Inflammatory macrophage (primary cell): ENCODE measurements around the gene PPFIA4.

ENCODE experiments used
- DNase-seq, 2 donors: peaks; one replicate each; pipeline ENCODE4 v3.0.0-alpha.2; 2020 to 2022

Gene PPFIA4

DNA sequence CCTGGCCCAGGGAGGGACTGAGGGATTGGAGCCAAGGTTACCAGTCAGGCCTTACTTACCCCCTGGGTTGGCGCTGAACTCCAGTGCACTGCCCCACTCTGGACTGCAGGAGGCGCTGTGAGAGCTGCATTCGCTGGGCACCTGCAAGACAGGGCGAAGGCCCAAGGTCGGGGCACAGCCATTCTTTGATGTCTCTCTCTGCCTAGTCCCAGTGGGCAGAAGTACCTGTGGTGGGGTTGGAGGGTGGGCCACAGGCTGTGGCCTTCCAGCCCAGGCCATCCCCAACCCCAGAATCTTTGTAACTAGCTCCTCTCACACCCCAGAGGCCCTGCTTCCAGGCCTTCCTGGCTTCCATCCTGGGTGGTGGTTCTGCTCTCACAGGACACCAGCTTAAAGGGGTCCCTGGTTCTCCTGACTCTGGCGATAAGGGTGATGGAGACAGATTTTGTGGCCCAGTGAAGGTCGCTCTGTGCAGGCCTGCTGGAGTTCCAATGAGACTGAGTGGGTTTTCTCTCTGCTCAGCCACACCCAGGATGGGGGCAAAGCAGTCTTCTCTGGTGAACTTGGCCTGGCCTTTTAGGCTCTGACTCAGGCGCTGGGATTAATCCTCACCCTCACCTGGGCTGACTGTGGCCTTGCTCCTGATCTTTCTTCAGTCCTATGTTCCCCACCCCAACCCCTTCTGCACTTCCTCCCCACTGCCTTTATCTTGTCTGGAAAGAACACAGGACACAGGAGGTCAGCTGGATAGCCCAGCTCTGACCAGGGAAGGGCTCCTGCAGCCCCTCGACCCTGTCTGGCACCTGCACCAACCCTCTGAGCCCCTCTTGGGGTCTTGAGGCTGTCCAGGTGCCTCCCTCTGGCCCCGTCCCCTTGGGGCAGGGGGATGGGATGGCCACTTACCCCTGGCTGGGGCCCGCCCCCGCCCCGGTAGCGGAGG lies 58.6 kb downstream of the PPFIA4 start:
- peak; percentile 22 to 35 for DNase-seq

DNA sequence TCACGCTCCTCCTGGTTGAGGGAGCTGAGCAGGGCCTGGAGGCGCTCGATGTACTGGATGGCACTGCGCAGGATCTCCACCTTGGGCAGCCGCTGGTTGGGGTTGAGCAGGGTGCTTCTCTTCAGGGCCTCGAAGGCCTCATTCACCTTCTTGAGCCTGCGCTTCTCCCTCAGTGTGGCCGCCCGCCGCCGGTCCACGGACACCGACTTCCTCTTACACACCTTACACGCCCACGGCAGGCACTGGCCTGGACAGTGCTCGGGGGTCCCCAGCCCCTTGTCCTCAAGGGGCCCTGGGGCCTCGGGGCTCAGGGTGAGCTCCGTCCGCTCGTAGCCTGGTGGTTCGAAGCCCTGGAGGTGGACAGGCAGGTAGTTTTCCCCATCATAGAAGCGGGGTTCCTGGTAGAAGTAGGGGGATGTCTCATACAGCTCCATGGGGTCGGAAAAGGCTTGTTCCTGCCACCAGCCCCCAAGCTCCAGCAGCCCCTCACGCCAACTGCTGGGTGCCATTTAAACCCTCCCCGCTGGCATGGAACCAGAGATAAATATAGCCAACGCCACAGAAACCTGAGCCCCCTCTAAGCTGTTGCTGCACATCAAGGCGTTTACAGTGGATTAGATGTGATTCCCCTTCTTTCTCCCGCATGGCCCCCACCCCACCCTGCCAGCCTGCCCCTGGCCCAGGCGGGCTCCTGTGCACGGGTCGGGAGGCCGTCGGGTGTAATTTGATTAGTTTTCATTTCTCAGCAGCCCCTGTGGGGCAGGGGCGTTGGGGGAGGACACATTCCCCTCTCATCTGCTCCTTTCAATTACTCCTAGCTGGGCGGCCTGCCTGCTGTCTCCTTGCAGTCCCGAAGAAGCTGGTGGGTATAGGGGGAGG lies 59.5 kb downstream of the PPFIA4 start, which contains the start of gene MYOG:
Gene MYOG (minus strand): TSS at position 485 of the 879 bp plus-strand sequence. CDS start 51 bp downstream, at position 434.
- no peak for DNase-seq

DNA sequence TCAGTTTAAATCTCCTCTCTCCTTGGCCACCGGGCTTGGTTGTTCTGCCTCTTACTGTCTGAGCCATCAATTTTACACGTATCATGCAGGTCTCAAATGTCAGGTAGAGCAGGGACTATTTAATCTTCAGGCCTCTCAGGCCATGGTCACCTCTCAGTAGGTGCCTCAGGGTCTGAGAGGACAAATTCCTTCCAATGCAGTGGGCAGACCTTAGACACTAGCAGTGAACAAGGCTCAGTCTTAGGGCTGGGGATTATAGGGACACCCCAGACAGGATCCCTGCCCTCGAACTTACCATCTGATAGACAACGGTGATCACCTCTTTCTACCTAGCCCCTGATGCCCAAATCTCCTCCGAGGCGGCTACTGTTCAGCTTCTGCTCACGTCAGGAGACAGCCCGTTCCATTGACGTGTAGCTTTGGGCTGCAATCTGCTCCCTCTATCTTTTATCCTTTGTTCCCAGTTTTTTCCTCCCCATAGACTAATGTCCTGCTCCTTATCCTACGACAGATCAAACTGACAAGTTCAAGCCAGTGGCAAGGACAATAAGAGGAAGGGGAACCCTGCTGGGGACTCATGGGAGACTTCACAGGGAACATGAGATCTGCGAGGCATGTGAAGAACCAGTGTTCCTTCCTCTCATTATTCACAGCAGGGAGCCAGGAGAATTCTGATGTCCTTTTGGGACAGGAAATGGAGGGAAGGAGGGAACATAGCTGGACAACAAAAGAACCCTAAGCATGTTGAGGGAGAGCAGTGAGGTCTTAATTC lies 60.9 kb downstream of the PPFIA4 start:
- peak in 1 of 2 donors; percentile 12 for DNase-seq

DNA sequence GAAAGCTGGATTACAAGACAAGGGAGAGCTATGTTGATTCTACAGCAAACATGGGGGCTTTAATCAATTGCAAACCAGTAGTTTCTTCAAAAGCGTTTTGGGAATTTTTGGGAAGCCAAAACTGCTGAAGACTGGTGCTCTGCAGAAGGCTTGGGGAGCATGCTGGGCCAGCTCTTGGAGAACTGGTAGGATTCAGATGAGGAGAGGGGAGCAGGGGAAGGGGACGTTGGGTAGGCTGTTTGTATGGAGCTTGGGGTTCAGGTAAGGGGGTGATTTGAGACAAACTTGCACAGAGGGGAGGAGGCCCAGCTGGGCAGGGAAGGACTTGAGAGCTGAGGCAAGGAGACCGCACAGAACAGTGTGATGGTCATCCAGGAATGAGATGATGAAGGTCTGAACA lies 62.1 kb downstream of the PPFIA4 start:
- DNase-seq: no peak

DNA sequence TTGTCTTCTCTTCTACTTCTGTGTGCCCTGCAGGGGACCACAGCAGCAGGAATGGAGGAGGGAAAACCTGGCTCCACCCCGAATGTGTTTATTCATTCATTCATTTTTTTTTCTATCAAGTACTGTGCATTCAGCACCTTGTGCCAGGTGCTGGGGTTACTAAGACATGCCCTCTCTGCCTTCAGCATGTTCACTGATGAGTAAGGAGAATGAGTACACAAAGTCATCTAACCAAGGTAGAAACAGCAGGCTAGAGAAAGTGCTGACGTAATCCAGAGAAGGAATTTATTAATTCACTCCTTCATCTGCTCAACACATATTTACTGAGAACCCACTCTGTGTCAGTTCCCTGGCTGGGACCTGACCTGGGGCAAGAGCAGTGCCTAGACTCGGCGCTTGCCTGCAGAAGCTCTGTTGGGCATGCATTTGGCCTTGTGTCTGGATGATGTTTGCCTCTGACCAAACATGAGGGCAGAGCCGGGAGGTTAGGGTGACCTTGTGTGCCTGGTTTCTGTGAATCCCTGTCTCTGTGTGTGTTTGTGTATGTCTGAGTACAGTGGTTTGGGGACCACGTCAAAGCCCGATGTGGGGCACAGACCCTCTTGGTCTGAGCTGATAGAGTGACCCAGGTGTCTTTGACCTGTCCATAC lies 62.8 kb downstream of the PPFIA4 start:
- DNase-seq: no peak

DNA sequence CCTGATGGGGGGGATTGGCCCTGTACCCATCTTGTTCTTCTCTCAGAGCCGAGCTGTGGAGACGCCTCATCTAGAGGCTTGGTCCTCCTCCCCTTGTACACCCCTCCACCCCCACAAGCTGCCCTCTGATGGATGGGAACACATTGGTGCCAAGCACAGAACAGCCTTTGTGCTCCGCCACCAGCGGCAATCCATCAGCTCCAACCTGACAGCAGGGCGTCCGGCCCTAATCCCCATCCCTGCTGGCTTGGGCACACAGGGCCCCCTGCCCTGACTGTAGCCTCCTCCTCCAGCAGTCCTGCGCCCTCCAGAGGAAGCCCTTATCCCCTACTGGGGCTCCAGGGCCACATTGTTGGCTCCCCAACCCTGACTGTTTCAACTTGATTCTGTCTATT lies 63.4 kb downstream of the PPFIA4 start:
- DNase-seq: no peak

DNA sequence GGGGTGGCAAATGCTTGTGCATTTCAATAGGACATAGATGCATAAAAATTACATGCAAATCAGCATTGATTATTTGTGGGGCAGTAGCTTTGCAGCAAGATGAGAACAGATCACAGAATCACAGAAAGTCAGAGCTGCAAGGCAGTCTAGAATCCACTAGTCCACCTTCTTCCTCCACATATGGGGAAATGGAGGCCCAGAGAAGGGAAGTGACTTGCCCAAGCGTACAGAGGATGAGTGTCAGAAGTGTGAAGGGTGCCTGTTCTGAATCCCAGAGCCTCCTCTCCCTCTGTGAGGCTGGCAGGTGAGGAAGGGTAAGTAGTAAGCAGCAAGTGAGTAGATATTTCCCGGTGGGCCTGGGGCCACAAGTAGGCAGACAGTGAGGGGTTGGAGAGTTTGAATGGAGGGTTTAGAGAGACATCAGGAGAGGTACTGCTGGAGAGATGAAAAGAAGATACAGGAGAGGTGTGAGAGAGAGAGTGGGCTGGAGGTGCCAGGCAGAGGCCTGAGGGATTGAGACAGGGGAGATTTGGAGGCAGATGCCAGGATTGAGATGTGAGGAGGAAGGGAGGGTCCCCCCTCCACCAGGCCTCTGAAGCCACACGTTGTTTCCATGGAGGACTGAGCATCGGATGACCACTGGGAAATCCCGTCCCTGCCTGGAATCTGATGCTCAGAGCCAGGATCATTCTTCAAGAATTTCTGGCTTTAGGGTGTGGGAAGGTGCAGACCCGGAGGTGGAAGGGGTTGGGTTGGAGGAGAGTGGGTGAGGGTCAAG lies 64.3 kb downstream of the PPFIA4 start:
- DNase-seq: peak; percentile 50 to 55

DNA sequence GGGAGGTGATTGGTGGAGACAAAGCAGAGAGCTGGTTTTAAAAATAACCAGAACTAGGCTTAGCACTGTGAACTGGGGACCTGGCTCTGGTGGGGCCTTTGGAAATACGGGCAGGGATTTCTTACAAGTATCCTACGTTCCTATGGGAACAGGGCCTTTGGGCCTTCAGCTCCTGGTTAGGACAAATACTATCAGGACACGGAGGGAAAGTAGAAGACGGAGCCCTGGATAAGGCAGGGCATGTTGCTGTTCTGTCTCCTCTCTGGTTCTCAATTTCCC lies 64.8 kb downstream of the PPFIA4 start:
- DNase-seq: no peak

DNA sequence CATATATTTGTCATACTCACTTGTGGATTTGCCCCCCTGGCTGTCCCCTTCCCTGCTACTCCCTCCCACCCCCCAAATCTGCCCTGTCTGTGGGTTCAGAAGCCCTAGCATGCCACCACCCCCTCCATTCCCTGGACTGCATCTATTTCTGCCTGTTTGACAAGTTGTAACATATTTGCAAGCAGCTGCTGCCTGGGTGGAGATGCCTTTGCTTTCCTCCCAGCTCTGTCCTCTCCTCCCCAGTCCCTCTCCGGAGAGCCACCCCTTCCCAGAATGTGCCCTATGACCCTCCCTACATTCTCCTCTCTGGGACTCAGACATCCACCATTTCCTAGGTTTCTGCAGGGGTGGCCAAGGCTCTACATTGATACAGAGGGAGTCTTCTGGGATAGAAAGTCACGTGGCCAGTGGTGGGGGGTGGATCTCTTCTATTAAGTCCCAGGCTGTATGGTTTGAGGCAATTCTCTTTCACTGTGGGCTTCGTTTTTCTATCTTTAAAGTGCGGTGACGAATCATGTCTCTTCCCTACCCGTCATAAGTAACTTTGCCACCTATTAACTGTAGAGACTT lies 65.6 kb downstream of the PPFIA4 start:
- no peak for DNase-seq

DNA sequence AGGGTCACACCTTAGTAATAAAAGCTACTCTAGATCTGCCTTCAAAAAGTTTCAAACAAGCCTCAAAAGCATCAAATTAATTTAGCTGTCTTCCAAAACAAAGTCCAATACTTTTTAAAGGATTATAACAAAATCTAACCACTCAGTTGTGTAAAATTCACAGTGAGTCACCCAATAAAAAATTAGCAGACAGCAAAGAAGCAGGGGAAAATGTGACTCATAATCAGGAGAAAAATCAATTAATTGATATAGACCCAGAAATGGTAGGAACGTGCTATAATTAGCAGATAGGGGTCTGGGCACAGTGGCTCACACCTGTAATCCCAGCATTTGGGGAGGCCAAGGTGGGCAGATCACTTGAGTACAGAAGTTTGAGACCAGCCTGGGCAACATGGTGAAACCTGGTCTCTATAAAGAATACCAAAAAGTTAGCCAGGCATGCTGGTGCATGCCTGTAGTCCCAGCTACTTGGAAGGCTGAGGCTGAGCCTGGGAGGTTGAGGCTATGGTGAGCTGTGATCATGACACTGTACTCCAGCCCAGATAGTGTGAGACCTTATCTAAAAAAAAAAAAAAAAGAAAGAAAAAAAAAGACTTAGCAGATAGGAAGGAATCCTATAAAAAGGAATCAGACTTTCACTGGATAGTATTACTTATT lies 67.6 kb downstream of the PPFIA4 start:
- DNase-seq: no peak

DNA sequence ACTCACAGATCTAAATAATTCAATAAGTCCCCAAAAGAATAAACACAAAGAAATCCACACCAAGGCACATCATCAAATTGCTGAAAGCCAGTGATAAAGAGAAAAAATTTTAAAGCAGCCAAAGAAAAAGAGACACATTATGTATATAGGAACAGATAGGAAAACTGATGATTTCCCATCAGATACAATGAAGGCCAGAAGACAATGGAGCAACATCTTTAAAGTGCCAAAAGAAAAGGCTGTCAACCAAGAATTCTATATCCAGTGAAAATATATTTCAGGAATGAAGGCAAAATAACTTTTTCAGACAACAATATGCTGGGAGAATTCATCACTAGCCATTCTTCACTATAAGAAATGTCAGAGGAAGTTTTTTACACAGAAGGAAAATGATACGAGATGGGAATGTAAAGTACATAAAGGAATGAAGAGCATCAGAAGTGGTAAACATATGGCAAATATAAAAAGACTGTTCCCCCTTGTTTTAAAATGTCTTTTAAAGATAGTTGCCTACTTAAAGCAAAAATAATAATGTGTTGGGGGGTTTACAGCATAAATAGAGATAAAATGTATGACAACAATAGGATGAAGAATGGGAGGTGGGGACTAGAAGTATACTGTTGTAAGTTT lies 68.9 kb downstream of the PPFIA4 start:
- no peak for DNase-seq

DNA sequence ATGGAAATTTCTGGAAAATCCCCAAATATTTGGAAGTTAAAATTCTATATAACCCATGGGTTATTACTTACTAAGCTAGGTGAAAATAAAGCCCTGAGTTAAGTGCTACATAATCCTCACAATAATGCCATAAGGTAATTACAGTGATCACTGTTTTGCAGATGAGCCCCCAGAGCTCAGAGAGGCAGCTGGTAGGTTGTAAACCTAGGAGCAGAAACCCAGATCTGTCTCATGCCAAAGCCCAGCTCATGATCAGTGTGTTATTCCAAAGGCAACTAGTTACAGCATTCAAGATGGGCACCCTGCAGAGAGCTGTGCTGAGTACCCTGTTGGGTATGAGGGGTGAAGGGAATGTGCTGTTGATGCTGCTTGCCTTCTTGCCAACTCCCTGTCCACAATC lies 70.3 kb downstream of the PPFIA4 start:
- no peak for DNase-seq

DNA sequence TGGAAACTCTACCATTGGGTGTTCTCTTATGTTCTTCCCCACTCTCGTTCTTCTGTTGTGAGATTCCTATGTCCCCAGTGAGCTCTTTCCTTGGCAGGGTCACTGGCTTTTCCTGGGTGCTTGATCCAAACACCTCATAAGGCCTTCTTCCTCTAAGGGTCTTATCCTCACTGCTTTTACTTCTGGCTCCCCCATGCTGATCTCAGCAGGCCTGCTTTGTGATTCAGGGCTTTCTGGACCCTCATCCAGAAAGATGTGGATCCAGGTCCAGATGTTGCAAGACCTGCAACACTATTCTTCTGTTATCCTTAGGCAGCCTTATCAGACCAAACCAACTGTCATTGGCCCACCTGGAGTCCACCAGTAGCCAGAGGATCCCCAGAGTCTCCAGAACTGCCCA lies 70.7 kb downstream of the PPFIA4 start:
- no peak for DNase-seq

DNA sequence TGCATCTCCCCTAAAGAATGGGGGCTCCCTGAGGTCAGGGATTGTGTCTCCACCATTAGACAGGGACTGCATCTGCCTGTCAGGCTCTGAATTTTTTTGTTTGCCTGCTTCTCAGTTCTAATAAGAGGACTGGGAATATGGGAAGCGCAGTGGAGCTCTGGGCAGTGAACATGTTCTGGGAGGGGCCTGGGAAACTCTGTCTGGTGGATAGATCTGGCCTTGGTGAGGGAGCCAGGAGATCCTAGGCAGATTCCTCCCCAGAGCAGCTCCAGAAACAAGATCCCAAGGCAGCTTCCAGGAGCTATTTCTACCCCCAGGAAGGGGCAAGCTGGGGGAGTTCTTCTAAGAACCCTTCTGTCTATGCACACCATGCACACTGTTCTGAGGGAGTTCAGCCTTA lies 72.2 kb downstream of the PPFIA4 start:
- no peak for DNase-seq

DNA sequence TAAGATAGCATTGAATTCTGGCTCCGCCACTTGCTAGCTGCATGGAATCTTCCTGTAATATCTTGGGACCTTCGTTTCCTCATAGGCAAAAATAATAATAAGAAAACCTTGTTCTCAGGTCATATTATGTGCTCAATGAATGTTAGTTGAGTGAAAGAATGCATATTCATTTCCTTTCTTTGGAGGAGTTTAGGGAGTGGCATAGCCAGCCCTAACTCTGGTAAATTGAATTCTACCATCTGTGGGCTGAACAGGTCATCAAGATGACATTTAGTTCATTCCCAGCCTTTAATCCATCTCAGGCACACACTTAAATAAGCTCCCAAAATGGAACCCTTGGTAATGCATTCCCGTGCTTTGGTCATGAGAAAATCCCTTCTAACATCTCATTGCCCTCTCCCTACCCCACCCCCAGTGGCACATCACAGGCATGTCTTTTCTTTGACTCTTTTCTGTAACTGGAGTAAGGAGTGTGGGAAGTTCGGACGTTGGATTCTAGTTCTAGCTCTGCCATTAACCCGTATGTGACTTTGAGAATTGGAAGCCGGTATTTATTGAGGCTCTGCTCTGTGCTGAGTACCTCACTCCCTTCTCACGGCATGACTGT lies 72.7 kb downstream of the PPFIA4 start:
- no peak for DNase-seq

DNA sequence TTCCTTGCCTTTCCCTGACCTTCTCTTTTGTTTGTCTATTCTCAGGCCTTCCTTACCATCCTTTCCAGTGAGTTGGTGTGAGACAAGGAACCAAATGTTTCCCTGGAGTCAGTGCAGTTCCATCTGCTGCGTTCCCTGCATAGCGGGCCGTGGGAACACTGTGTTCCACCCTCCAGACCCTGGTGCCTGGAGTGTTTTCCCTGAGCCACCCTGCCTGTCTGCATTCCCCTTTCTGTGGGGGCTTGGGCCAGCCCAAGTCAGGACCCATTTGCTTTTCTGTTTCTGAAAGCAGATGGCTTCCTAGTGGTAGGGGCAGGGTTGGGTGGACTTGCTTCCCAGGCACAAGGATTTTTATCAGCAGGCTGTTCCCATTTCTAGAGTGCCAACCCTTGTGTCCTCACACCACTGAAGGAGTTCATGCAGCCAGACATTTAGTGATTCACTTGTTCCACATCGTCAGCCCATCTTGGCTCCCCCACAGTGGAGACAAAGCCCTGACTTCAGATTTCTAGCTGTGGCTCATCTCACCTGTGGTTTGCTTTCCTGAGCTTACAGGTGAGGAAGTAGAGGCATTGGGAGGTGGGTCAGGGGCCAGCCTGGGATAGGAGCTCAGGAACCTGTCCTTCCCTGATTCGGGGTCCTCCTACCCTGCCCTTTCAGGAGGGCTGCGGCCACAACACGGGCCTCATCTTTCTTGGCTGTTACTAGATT lies 73.7 kb downstream of the PPFIA4 start:
- no peak for DNase-seq

DNA sequence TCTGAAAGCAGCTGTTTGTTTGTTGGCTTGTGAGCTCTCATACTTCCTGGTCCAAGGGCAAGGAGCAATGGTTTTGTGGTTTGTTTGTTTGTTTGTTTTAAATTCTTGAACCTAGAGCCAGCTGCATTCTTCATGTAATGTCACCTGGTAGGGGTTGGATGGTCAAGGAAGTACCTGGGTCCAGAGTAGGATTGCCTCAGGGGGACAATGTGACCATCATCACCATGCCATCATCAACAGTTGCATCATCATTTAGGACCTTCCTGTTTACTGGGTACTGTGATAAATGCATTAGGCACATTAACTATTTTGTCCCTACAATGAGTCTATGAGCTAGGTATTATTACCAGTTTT lies 74.2 kb downstream of the PPFIA4 start:
- peak in 1 of 2 donors; percentile 53 for DNase-seq

DNA sequence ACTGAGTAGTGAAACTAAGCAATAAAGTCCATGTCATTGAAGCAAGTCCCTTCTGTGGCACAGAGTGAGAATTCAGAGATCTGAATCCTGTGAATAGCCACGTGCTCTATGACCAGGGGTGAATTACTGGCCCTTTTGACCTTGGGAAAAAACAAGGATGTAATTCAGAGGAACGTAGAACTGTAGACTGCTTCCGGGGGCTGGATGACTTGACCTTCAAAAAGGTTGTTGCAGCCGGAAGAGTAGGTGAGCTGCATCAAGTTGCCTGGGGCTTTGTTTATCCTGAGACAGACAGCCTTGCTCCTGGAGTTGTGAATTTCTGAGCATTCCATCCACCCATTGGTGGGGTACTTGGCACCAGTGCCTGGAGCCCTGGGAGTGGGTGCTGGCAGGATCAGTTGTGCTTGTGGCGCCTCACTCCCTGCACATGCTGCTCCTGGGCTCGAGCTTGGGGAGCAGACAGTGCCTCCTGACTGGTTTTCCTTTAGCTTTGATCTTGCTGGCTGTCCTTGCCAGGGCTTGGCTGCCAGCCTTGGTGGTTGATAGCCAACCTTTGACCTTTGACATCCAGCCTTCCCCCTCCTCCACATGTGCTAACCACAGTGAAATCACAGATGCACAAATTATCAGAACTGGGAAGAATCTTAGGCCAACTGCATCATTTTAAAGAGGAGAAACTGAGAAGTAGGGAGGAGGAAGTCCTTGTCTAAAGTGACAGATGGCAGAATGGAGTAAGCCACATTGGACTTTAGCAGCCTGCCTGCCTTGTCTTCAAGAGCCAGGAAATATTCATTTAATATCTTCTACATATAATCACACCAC lies 75.7 kb downstream of the PPFIA4 start:
- DNase-seq: peak; percentile 51 to 59
